ENCODE data around the gene NTSR1.

DNA sequence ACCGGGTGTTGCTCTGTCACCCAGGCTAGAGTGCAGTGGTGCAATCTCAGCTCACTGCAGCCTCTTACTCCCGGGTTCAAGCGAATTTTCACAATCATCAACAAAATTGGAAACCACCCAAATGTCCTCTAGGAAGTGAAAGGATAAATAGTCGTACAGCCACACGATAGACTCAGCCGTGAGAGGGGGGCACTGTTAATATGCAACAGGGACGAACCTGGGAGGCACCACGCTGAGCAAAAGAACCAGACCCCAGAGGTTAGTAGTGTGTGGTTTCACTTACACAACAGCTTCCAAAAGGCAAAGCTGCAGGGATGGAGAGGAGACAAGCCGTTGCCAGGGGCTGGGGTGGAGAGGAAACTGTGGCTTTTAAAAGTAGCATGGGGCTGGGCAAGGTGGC, 30.1 kb upstream of the NTSR1 start:
- TF ChIP-seq, protein P1, sequence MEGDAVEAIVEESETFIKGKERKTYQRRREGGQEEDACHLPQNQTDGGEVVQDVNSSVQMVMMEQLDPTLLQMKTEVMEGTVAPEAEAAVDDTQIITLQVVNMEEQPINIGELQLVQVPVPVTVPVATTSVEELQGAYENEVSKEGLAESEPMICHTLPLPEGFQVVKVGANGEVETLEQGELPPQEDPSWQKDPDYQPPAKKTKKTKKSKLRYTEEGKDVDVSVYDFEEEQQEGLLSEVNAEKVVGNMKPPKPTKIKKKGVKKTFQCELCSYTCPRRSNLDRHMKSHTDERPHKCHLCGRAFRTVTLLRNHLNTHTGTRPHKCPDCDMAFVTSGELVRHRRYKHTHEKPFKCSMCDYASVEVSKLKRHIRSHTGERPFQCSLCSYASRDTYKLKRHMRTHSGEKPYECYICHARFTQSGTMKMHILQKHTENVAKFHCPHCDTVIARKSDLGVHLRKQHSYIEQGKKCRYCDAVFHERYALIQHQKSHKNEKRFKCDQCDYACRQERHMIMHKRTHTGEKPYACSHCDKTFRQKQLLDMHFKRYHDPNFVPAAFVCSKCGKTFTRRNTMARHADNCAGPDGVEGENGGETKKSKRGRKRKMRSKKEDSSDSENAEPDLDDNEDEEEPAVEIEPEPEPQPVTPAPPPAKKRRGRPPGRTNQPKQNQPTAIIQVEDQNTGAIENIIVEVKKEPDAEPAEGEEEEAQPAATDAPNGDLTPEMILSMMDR (IDR thresholded peaks at IDR 0.05; ENCODE audit: low read depth, low read length, missing input control) = no peak
- TF ChIP-seq RAD21 (IDR thresholded peaks at IDR 0.05) (no peak), RXRA (IDR thresholded peaks at IDR 0.05) (no peak), TAF1 (conservative IDR thresholded peaks at IDR 0.05) (no peak), HNF4G (IDR thresholded peaks at IDR 0.05) (no peak), JUND (IDR thresholded peaks at IDR 0.05) (no peak), FOXA1 (IDR thresholded peaks at IDR 0.05) (no peak)
- TF ChIP-seq, protein P2, sequence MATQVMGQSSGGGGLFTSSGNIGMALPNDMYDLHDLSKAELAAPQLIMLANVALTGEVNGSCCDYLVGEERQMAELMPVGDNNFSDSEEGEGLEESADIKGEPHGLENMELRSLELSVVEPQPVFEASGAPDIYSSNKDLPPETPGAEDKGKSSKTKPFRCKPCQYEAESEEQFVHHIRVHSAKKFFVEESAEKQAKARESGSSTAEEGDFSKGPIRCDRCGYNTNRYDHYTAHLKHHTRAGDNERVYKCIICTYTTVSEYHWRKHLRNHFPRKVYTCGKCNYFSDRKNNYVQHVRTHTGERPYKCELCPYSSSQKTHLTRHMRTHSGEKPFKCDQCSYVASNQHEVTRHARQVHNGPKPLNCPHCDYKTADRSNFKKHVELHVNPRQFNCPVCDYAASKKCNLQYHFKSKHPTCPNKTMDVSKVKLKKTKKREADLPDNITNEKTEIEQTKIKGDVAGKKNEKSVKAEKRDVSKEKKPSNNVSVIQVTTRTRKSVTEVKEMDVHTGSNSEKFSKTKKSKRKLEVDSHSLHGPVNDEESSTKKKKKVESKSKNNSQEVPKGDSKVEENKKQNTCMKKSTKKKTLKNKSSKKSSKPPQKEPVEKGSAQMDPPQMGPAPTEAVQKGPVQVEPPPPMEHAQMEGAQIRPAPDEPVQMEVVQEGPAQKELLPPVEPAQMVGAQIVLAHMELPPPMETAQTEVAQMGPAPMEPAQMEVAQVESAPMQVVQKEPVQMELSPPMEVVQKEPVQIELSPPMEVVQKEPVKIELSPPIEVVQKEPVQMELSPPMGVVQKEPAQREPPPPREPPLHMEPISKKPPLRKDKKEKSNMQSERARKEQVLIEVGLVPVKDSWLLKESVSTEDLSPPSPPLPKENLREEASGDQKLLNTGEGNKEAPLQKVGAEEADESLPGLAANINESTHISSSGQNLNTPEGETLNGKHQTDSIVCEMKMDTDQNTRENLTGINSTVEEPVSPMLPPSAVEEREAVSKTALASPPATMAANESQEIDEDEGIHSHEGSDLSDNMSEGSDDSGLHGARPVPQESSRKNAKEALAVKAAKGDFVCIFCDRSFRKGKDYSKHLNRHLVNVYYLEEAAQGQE (IDR thresholded peaks at IDR 0.05) = no peak
